Stomach smooth muscle (tissue), 2 donors: ENCODE measurements around the gene ITPR3.

Source experiments
- H3K27ac ChIP-seq: one replicate; pipeline ENCODE4 v1.7.0; 2013; ENCODE audit warnings: mild to moderate bottlenecking, low read length, inconsistent platforms
- H3K27me3 ChIP-seq, 2 donors: one replicate each; pipeline ENCODE4 v1.7.0; 2013; ENCODE audit warnings: low read length in 2 of 2; ENCODE audit not compliant: insufficient read depth in 2 of 2, control insufficient read depth in 1 of 2
- H3K36me3 ChIP-seq, 2 donors: one replicate each; pipeline ENCODE4 v1.7.0; 2013; ENCODE audit warnings: low read length in 2 of 2; ENCODE audit not compliant: control insufficient read depth in 2 of 2, insufficient read depth in 2 of 2
- H3K4me1 ChIP-seq: one replicate; pipeline ENCODE4 v1.7.0; 2013; ENCODE audit warnings: low read length; ENCODE audit not compliant: control insufficient read depth, insufficient read depth
- H3K4me3 ChIP-seq, 2 donors: one replicate each; pipeline ENCODE4 v1.7.0; 2013; ENCODE audit warnings: low read length in 2 of 2
- H3K9ac ChIP-seq, 2 donors: one replicate each; pipeline ENCODE4 v1.7.0; 2013; ENCODE audit warnings: low read length in 2 of 2, mild to moderate bottlenecking in 1 of 2
- H3K9me3 ChIP-seq, 2 donors: one replicate each; pipeline ENCODE4 v1.7.0; 2013; ENCODE audit warnings: low read length in 2 of 2; ENCODE audit not compliant: control insufficient read depth in 2 of 2
- donor health status: healthy.
- donor health status: Pancreatic carcinoma.

The ITPR3 gene

GRCh38 chr6:33583591-33584155 is 37.4 kb upstream of the ITPR3 start:
- H3K27me3 ChIP-seq, result no peaks in the 10 kb centered on the region
- no peaks in the 10 kb centered on the region for H3K36me3 ChIP-seq
- no peaks in the 10 kb centered on the region for H3K9me3 ChIP-seq
- H3K9ac ChIP-seq, result no peak overlapping the region
- H3K27ac ChIP-seq, result no peak overlapping the region
- no peak overlapping the region for H3K4me3 ChIP-seq
- H3K4me1 ChIP-seq, result peaks cover 19% of the 10 kb centered on the region

- Histone ChIP-seq H3K27ac (no peak overlapping the region), H3K27me3 (no peaks in the 10 kb centered on the region), H3K4me1 (peaks cover 14% of the 10 kb centered on the region), H3K9me3 (no peaks in the 10 kb centered on the region), H3K36me3 (no peaks in the 10 kb centered on the region), H3K9ac (no peak overlapping the region), H3K4me3 (no peak overlapping the region)
Measured at GRCh38 chr6:33584700-33585402, 36.3 kb upstream of the ITPR3 start.

- no peaks in the 10 kb centered on the region for H3K9me3 ChIP-seq
- H3K4me1 ChIP-seq, result peaks cover 15% of the 10 kb centered on the region
- no peak overlapping the region for H3K9ac ChIP-seq
- H3K27ac ChIP-seq, result no peak overlapping the region
- H3K27me3 ChIP-seq, result no peaks in the 10 kb centered on the region
- H3K36me3 ChIP-seq, result no peaks in the 10 kb centered on the region
- peak overlapping the region in 1 of 2 donors; percentile 60 for H3K4me3 ChIP-seq
Measured at GRCh38 chr6:33585403-33586107, 35.6 kb upstream of the ITPR3 start.

GRCh38 chr6:33586108-33586640 is 34.9 kb upstream of the ITPR3 start:
- Histone ChIP-seq H3K9me3 (no peaks in the 10 kb centered on the region), H3K9ac (no peak overlapping the region), H3K27me3 (no peaks in the 10 kb centered on the region), H3K4me1 (peaks cover 16% of the 10 kb centered on the region), H3K27ac (no peak overlapping the region), H3K36me3 (no peaks in the 10 kb centered on the region), H3K4me3 (peak overlapping the region in 1 of 2 donors; percentile 60)

- no peaks in the 10 kb centered on the region for H3K36me3 ChIP-seq
- H3K9me3 ChIP-seq, result no peaks in the 10 kb centered on the region
- peaks cover 16% of the 10 kb centered on the region for H3K4me1 ChIP-seq
- H3K27me3 ChIP-seq, result peaks cover under 1 to 3% of the 10 kb centered on the region in 2 donors
- no peak overlapping the region for H3K9ac ChIP-seq
- no peak overlapping the region for H3K4me3 ChIP-seq
- H3K27ac ChIP-seq, result no peak overlapping the region
Measured at GRCh38 chr6:33587529-33587928, 33.6 kb upstream of the ITPR3 start.

- Histone ChIP-seq H3K4me1 (peaks cover 19% of the 10 kb centered on the region), H3K4me3 (no peak overlapping the region), H3K9me3 (no peaks in the 10 kb centered on the region), H3K27me3 (peaks cover 8 to 9% of the 10 kb centered on the region in 2 donors), H3K36me3 (no peaks in the 10 kb centered on the region), H3K27ac (no peak overlapping the region), H3K9ac (no peak overlapping the region)
Measured at GRCh38 chr6:33588894-33589293, 32.2 kb upstream of the ITPR3 start.

GRCh38 chr6:33589392-33589730 is 31.8 kb upstream of the ITPR3 start:
- Histone ChIP-seq H3K36me3 (no peaks in the 10 kb centered on the region), H3K4me3 (no peak overlapping the region), H3K9me3 (no peaks in the 10 kb centered on the region), H3K9ac (no peak overlapping the region), H3K4me1 (peaks cover 19% of the 10 kb centered on the region), H3K27ac (no peak overlapping the region), H3K27me3 (peaks cover 8 to 9% of the 10 kb centered on the region in 2 donors)

- Histone ChIP-seq H3K36me3 (no peaks in the 10 kb centered on the region), H3K4me1 (peaks cover 19% of the 10 kb centered on the region), H3K4me3 (no peak overlapping the region), H3K27ac (no peak overlapping the region), H3K9ac (no peak overlapping the region), H3K9me3 (no peaks in the 10 kb centered on the region), H3K27me3 (peaks cover 8 to 9% of the 10 kb centered on the region in 2 donors)
Measured at GRCh38 chr6:33589731-33590530, 31.2 kb upstream of the ITPR3 start.

- peaks cover 8 to 9% of the 10 kb centered on the region in 2 donors for H3K27me3 ChIP-seq
- no peaks in the 10 kb centered on the region for H3K36me3 ChIP-seq
- H3K9ac ChIP-seq, result no peak overlapping the region
- no peaks in the 10 kb centered on the region for H3K9me3 ChIP-seq
- no peak overlapping the region for H3K4me3 ChIP-seq
- peaks cover 15% of the 10 kb centered on the region for H3K4me1 ChIP-seq
- H3K27ac ChIP-seq, result no peak overlapping the region
Measured at GRCh38 chr6:33590531-33591198, 30.5 kb upstream of the ITPR3 start.

GRCh38 chr6:33591424-33592032 is 29.6 kb upstream of the ITPR3 start:
- Histone ChIP-seq H3K4me1 (peaks cover 13% of the 10 kb centered on the region), H3K36me3 (no peaks in the 10 kb centered on the region), H3K27ac (no peak overlapping the region), H3K9ac (no peak overlapping the region), H3K4me3 (no peak overlapping the region), H3K27me3 (peaks cover 8 to 9% of the 10 kb centered on the region in 2 donors), H3K9me3 (no peaks in the 10 kb centered on the region)
